ENCODE results near the gene COG2.
"Not testable (repeated sequence)": the region's sequence is repeated elsewhere in the genome, so short reads cannot be mapped to it uniquely, and the experiment has no call there.

COG2 gene

GRCh38 chr1:230626232-230626631 is 16.0 kb upstream of the COG2 start:
- no peak for DNase-seq

GRCh38 chr1:230627767-230628166 is 14.5 kb upstream of the COG2 start:
- DNase-seq, result no peak

GRCh38 chr1:230629511-230629910 is 12.8 kb upstream of the COG2 start:
- no peak for DNase-seq

GRCh38 chr1:230631477-230631876 is 10.8 kb upstream of the COG2 start:
- DNase-seq, result no peak

- DNase-seq, result no peak
Measured at GRCh38 chr1:230632273-230632873, 9.9 kb upstream of the COG2 start.

GRCh38 chr1:230633469-230633868 is 8.8 kb upstream of the COG2 start:
- no peak for DNase-seq

GRCh38 chr1:230634384-230634783 is 7.9 kb upstream of the COG2 start:
- no peak for DNase-seq

GRCh38 chr1:230636575-230637148 is 5.6 kb upstream of the COG2 start:
- DNase-seq, result no peak

GRCh38 chr1:230639714-230640209 is 2.5 kb upstream of the COG2 start:
- no peak for DNase-seq

- DNase-seq, result no peak
Measured at GRCh38 chr1:230641346-230641745, 935 bp upstream of the COG2 start.

GRCh38 chr1:230641900-230642262 is 400 bp upstream of the COG2 start:
- DNase-seq, result peak; percentile 70 to 87

- no peak for DNase-seq
Measured at GRCh38 chr1:230643908-230644307, 1.6 kb downstream of the COG2 start.

GRCh38 chr1:230646710-230647302 is 4.5 kb downstream of the COG2 start:
- DNase-seq, result no peak

GRCh38 chr1:230647321-230647720 is 5.0 kb downstream of the COG2 start:
- DNase-seq, result no peak

- no peak for DNase-seq
Measured at GRCh38 chr1:230648114-230648513, 5.8 kb downstream of the COG2 start.

- DNase-seq, result no peak
Measured at GRCh38 chr1:230650300-230650699, 8.0 kb downstream of the COG2 start.

GRCh38 chr1:230651235-230651634 is 9.0 kb downstream of the COG2 start:
- no peak for DNase-seq

GRCh38 chr1:230656719-230657118 is 14.4 kb downstream of the COG2 start:
- not testable (repeated sequence) for DNase-seq

- not testable (repeated sequence) for DNase-seq
Measured at GRCh38 chr1:230658103-230658502, 15.8 kb downstream of the COG2 start.

- no peak for DNase-seq
Measured at GRCh38 chr1:230658691-230659090, 16.4 kb downstream of the COG2 start.

GRCh38 chr1:230661976-230662375 is 19.7 kb downstream of the COG2 start:
- no peak for DNase-seq

GRCh38 chr1:230668227-230668626 is 25.9 kb downstream of the COG2 start:
- no peak for DNase-seq

GRCh38 chr1:230669543-230669942 is 27.3 kb downstream of the COG2 start:
- no peak for DNase-seq

GRCh38 chr1:230674581-230674980 is 32.3 kb downstream of the COG2 start:
- DNase-seq, result no peak

GRCh38 chr1:230677200-230677599 is 34.9 kb downstream of the COG2 start:
- DNase-seq, result no peak

Data from NCI-H1930 (cell line).